ENCODE results near the gene ZNF827. TPM values are rescaled to one million over a fixed set of nuclear protein-coding genes. Genes with fewer than 3 reads are reported as not detected.

The ZNF827 gene
- polyA plus RNA-seq, 1 donor (not counting 4 experiments of a cell fraction or from before 2014, with no cell fraction given) = 4.7 TPM

GRCh38 chr4:145722561-145722960 lies 216.1 kb downstream of the ZNF827 start:
- H3K27me3 ChIP-seq (ENCODE audit: control insufficient read depth, extremely low read depth, insufficient read depth, low read length) = no peaks in the 10 kb centered on the region
- no peaks in the 10 kb centered on the region for H3K79me2 ChIP-seq (ENCODE audit: control insufficient read depth, insufficient read depth, low read length)
- dilution Hi-C loops (cut with MboI; ENCODE audit: extremely low pct_ligation_motif_present, low sequenced_read_pairs) = no loop called here
- no peak overlapping the region for H3K4me3 ChIP-seq (ENCODE audit: control insufficient read depth in 2 of 3, extremely low read depth in 1 of 3, insufficient read depth in 2 of 3, low read depth in 1 of 3, low read length in 3 of 3)
- H3K9me1 ChIP-seq (ENCODE audit: control insufficient read depth, extremely low read depth, insufficient read depth, low read length) = no peaks in the 10 kb centered on the region
- H3K4me1 ChIP-seq (ENCODE audit: control insufficient read depth, extremely low read depth, insufficient read depth, low read length) = peaks cover 9% of the 10 kb centered on the region
- no peak for DNase-seq (ENCODE audit: low read depth, low spot score)
- H3K4me2 ChIP-seq (ENCODE audit: control insufficient read depth, extremely low read depth, insufficient read depth, low read depth, low read length) = no peak overlapping the region
- H2AFZ ChIP-seq (ENCODE audit: control insufficient read depth, low read length) = no peak overlapping the region
- no peaks in the 10 kb centered on the region for H3K9me3 ChIP-seq (ENCODE audit: control insufficient read depth, low read depth, low read length)
- H4K20me1 ChIP-seq (ENCODE audit: control insufficient read depth, extremely low read depth, insufficient read depth, low read length) = no peaks in the 10 kb centered on the region
- TF ChIP-seq CTCF (optimal IDR thresholded peaks at IDR 0.05 in 1 of 3, IDR thresholded peaks at IDR 0.05 in 1 of 3, conservative IDR thresholded peaks at IDR 0.05 in 1 of 3; ENCODE audit: extremely low read depth in 1 of 3, insufficient read depth in 2 of 3, low read length in 3 of 3) = no peak
- TF ChIP-seq EZH2 (IDR thresholded peaks at IDR 0.05; ENCODE audit: low read length) = no peak
- no peaks in the 10 kb centered on the region for H3K36me3 ChIP-seq (ENCODE audit: control insufficient read depth in 2 of 2, extremely low read depth in 1 of 2, insufficient read depth in 2 of 2, low read length in 2 of 2)
- FAIRE-seq = no peak
- H3K27ac ChIP-seq (ENCODE audit: control insufficient read depth, insufficient read depth, low read length) = no peak overlapping the region
- H3K9ac ChIP-seq (ENCODE audit: control insufficient read depth, extremely low read depth, insufficient read depth, low read length) = no peak overlapping the region

GRCh38 chr4:145720656-145721055 lies 218.0 kb downstream of the ZNF827 start:
- H3K4me2 ChIP-seq (ENCODE audit: control insufficient read depth, extremely low read depth, insufficient read depth, low read depth, low read length) = no peak overlapping the region
- no peak for FAIRE-seq
- TF ChIP-seq CTCF (optimal IDR thresholded peaks at IDR 0.05 in 1 of 3, IDR thresholded peaks at IDR 0.05 in 1 of 3, conservative IDR thresholded peaks at IDR 0.05 in 1 of 3; ENCODE audit: extremely low read depth in 1 of 3, insufficient read depth in 2 of 3, low read length in 3 of 3) = no peak
- TF ChIP-seq EZH2 (IDR thresholded peaks at IDR 0.05; ENCODE audit: low read length) = no peak
- no peaks in the 10 kb centered on the region for H3K9me1 ChIP-seq (ENCODE audit: control insufficient read depth, extremely low read depth, insufficient read depth, low read length)
- H3K4me1 ChIP-seq (ENCODE audit: control insufficient read depth, extremely low read depth, insufficient read depth, low read length) = peaks cover 20% of the 10 kb centered on the region
- no peak overlapping the region for H3K9ac ChIP-seq (ENCODE audit: control insufficient read depth, extremely low read depth, insufficient read depth, low read length)
- dilution Hi-C loops (cut with MboI; ENCODE audit: extremely low pct_ligation_motif_present, low sequenced_read_pairs) = no loop called here
- no peaks in the 10 kb centered on the region for H3K9me3 ChIP-seq (ENCODE audit: control insufficient read depth, low read depth, low read length)
- no peaks in the 10 kb centered on the region for H3K27me3 ChIP-seq (ENCODE audit: control insufficient read depth, extremely low read depth, insufficient read depth, low read length)
- DNase-seq (ENCODE audit: low read depth, low spot score) = no peak
- no peaks in the 10 kb centered on the region for H3K79me2 ChIP-seq (ENCODE audit: control insufficient read depth, insufficient read depth, low read length)
- no peaks in the 10 kb centered on the region for H3K36me3 ChIP-seq (ENCODE audit: control insufficient read depth in 2 of 2, extremely low read depth in 1 of 2, insufficient read depth in 2 of 2, low read length in 2 of 2)
- H4K20me1 ChIP-seq (ENCODE audit: control insufficient read depth, extremely low read depth, insufficient read depth, low read length) = no peaks in the 10 kb centered on the region
- H2AFZ ChIP-seq (ENCODE audit: control insufficient read depth, low read length) = no peak overlapping the region
- no peak overlapping the region for H3K27ac ChIP-seq (ENCODE audit: control insufficient read depth, insufficient read depth, low read length)
- H3K4me3 ChIP-seq (ENCODE audit: control insufficient read depth in 2 of 3, extremely low read depth in 1 of 3, insufficient read depth in 2 of 3, low read depth in 1 of 3, low read length in 3 of 3) = no peak overlapping the region
